ENCODE measurements around the gene PRMT2. TPM values are rescaled to one million over a fixed set of nuclear protein-coding genes. Genes with fewer than 3 reads are reported as not detected.

Gene PRMT2
- total RNA-seq, 1 experiment from 2014 or later: 101 TPM

DNA sequence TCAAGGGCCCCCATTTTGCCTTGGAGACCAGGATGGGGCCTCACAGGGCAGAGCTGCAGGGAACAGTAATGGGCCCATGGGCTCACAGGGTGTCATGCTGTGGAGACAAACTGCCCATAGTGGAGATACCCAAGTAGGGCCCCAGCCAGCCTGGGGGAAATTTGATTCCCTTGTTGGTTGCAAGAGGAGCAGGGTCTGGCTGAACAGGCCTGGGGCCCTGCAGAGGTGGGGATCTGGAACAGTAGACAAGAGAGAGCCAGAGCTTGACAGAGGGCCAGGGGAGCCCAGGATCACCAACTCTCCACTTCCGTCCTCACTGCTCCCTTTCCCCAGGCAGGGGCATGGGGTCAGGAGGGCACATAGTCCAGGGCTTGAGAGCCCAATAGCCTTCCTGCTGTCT, 39.3 kb upstream of the PRMT2 start:
- BruUV-seq (replicated peaks): no TSS peak
- ChIA-PET CTCF (no interaction called here), POLR2A (ENCODE audit: unreplicated experiment) (no interaction called here)
- no peak for ATAC-seq
- Histone ChIP-seq H3K9me3 (ENCODE audit: low read length) (peaks cover 6% of the 10 kb centered on the region; the same call in 1 of the 2 replicates), H3K4me2 (ENCODE audit: low read length) (no peak overlapping the region), H3K79me2 (ENCODE audit: low read length) (no peaks in the 10 kb centered on the region), H2AFZ (ENCODE audit: low read length) (no peak overlapping the region), H3F3A (ENCODE audit: low read length, unreplicated experiment) (no peaks in the 10 kb centered on the region), H3K4me3 (ENCODE audit: low read length) (no peak overlapping the region), H3K9ac (ENCODE audit: low read length) (no peak overlapping the region), H3K36me3 (ENCODE audit: low read depth, low read length) (no peaks in the 10 kb centered on the region), H3K27me3 (ENCODE audit: low read length) (no peaks in the 10 kb centered on the region), H3K9me2 (replicated peaks; ENCODE audit: low read length) (no peaks in the 10 kb centered on the region), H3K4me1 (ENCODE audit: insufficient read depth, low read length) (no peaks in the 10 kb centered on the region), H4K20me1 (ENCODE audit: low read length) (no peaks in the 10 kb centered on the region), H3K27ac (ENCODE audit: low read length) (no peak overlapping the region)
- no peak for TF ChIP-seq EZH2 (IDR thresholded peaks at IDR 0.05; ENCODE audit: low read length, unreplicated experiment)
- TF ChIP-seq, protein P1, sequence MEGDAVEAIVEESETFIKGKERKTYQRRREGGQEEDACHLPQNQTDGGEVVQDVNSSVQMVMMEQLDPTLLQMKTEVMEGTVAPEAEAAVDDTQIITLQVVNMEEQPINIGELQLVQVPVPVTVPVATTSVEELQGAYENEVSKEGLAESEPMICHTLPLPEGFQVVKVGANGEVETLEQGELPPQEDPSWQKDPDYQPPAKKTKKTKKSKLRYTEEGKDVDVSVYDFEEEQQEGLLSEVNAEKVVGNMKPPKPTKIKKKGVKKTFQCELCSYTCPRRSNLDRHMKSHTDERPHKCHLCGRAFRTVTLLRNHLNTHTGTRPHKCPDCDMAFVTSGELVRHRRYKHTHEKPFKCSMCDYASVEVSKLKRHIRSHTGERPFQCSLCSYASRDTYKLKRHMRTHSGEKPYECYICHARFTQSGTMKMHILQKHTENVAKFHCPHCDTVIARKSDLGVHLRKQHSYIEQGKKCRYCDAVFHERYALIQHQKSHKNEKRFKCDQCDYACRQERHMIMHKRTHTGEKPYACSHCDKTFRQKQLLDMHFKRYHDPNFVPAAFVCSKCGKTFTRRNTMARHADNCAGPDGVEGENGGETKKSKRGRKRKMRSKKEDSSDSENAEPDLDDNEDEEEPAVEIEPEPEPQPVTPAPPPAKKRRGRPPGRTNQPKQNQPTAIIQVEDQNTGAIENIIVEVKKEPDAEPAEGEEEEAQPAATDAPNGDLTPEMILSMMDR (conservative IDR thresholded peaks at IDR 0.05; ENCODE audit: low read depth, low read length): no peak
- no peak for TF ChIP-seq EZH2phosphoT487 (IDR thresholded peaks at IDR 0.05; ENCODE audit: borderline replicate concordance, low read length)
- intact Hi-C loops (cut with micrococcal nuclease): no loop called here
- no peak for DNase-seq

DNA sequence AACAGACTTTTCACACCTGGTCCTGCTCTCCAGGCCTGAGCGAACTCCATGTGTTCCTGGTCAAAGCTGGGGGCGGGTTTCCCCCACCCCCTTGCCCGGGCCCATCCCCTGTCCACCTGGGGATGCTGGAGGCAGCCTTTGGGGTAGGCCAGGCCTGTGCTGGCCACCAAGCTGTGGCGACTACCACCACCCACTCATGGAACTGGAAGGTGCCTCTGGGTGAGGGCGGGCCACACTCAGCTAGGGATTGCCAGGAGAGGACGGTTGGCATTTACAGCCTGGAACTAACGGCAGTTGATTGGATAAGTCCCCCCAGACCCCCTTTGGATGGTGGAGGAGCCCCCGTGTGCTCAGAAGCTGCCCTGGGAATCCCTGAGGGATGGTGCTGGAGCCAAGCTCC, 38.4 kb upstream of the PRMT2 start:
- H3K27me3 ChIP-seq (ENCODE audit: low read length): no peaks in the 10 kb centered on the region
- H2AFZ ChIP-seq (ENCODE audit: low read length): no peak overlapping the region
- no peaks in the 10 kb centered on the region for H3K79me2 ChIP-seq (ENCODE audit: low read length)
- TF ChIP-seq, protein P1 (conservative IDR thresholded peaks at IDR 0.05; ENCODE audit: low read depth, low read length): no peak
- TF ChIP-seq EZH2 (IDR thresholded peaks at IDR 0.05; ENCODE audit: low read length, unreplicated experiment) (no peak), EZH2phosphoT487 (IDR thresholded peaks at IDR 0.05; ENCODE audit: borderline replicate concordance, low read length) (no peak)
- DNase-seq: no peak
- H3K4me2 ChIP-seq (ENCODE audit: low read length): no peak overlapping the region
- no peak overlapping the region for H3K27ac ChIP-seq (ENCODE audit: low read length)
- no TSS peak for BruUV-seq (replicated peaks)
- H3K9me2 ChIP-seq (replicated peaks; ENCODE audit: low read length): no peaks in the 10 kb centered on the region
- H3K9ac ChIP-seq (ENCODE audit: low read length): no peak overlapping the region
- ChIA-PET POLR2A (ENCODE audit: unreplicated experiment) (no interaction called here), CTCF (no interaction called here)
- H3K4me3 ChIP-seq (ENCODE audit: low read length): no peak overlapping the region
- ATAC-seq: no peak
- H3K4me1 ChIP-seq (ENCODE audit: insufficient read depth, low read length): no peaks in the 10 kb centered on the region
- no peaks in the 10 kb centered on the region for H3F3A ChIP-seq (ENCODE audit: low read length, unreplicated experiment)
- H4K20me1 ChIP-seq (ENCODE audit: low read length): no peaks in the 10 kb centered on the region
- H3K36me3 ChIP-seq (ENCODE audit: low read depth, low read length): no peaks in the 10 kb centered on the region
- intact Hi-C loops (cut with micrococcal nuclease): no loop called here
- H3K9me3 ChIP-seq (ENCODE audit: low read length): peaks cover 6% of the 10 kb centered on the region; the same call in 1 of the 2 replicates

DNA sequence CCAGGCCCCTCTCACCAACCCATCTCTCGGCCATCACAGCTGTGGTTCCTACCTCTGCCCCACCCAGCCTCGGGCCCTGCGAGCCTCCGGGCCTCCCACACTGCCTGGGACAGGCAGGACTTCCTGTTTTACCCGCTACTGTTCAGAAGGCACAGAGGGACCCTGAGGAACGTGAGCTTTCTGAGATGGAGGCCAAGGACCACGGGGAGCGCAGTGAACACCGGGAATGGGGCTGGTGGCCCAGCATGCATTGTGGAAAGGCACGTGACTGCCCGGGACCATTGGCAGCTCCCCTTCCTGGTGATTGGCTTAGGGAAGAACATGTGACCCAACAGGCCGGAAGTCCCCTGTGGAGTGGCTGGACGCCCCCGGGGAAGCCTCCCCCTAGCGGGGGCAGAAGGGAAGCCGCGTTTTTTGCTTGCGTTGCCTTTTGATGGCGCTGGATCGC, 37.6 kb upstream of the PRMT2 start:
- H2AFZ ChIP-seq (ENCODE audit: low read length): no peak overlapping the region
- H3F3A ChIP-seq (ENCODE audit: low read length, unreplicated experiment): no peaks in the 10 kb centered on the region
- peaks cover 6% of the 10 kb centered on the region; the same call in 1 of the 2 replicates for H3K9me3 ChIP-seq (ENCODE audit: low read length)
- DNase-seq (no peak), ATAC-seq (no peak)
- H3K27ac ChIP-seq (ENCODE audit: low read length): no peak overlapping the region
- no peaks in the 10 kb centered on the region for H3K9me2 ChIP-seq (replicated peaks; ENCODE audit: low read length)
- H4K20me1 ChIP-seq (ENCODE audit: low read length): no peaks in the 10 kb centered on the region
- H3K79me2 ChIP-seq (ENCODE audit: low read length): no peaks in the 10 kb centered on the region
- POLR2A ChIA-PET (ENCODE audit: unreplicated experiment): no interaction called here
- CTCF ChIA-PET: no interaction called here
- H3K27me3 ChIP-seq (ENCODE audit: low read length): no peaks in the 10 kb centered on the region
- no peak overlapping the region for H3K4me3 ChIP-seq (ENCODE audit: low read length)
- no peaks in the 10 kb centered on the region for H3K36me3 ChIP-seq (ENCODE audit: low read depth, low read length)
- BruUV-seq (replicated peaks): no TSS peak
- no peak overlapping the region for H3K9ac ChIP-seq (ENCODE audit: low read length)
- no peak for TF ChIP-seq EZH2 (IDR thresholded peaks at IDR 0.05; ENCODE audit: low read length, unreplicated experiment)
- TF ChIP-seq, protein P1 (conservative IDR thresholded peaks at IDR 0.05; ENCODE audit: low read depth, low read length): no peak
- no peak for TF ChIP-seq EZH2phosphoT487 (IDR thresholded peaks at IDR 0.05; ENCODE audit: borderline replicate concordance, low read length)
- H3K4me1 ChIP-seq (ENCODE audit: insufficient read depth, low read length): no peaks in the 10 kb centered on the region
- intact Hi-C loops (cut with micrococcal nuclease): no loop called here
- H3K4me2 ChIP-seq (ENCODE audit: low read length): no peak overlapping the region

All from PC-3 (cell line).